Measurements from ENCODE around the gene ENTPD6.

The ENTPD6 gene

GRCh38 chr20:25233016-25233772, 37.7 kb downstream of the ENTPD6 start:
- CTCF ChIA-PET: interaction anchor here (0.6 to 2.5 kb wide), 4 partner anchors 13 to 116 kb away, joined by 3 to 10 read pairs (median 3); no protein-coding TSS in a partner anchor
- no peaks in the 10 kb centered on the region for H3K36me3 ChIP-seq (ENCODE audit: control insufficient read depth in 2 of 2, insufficient read depth in 1 of 2, low read length in 2 of 2)
- H3K4me1 ChIP-seq (ENCODE audit: control insufficient read depth, insufficient read depth, low read length): peaks cover 9% of the 10 kb centered on the region
- H3K27ac ChIP-seq (ENCODE audit: extremely low read depth, low read depth, low read length): no peak overlapping the region
- POLR2A ChIA-PET: interaction anchor here (0.5 to 1.3 kb wide), 2 partner anchors 9 to 14 kb away, joined by 3 to 8 read pairs; partner anchors contain the start of gene PYGB
- H3K4me3 ChIP-seq (ENCODE audit: low read depth, low read length): no peak overlapping the region
- no peaks in the 10 kb centered on the region for H3K9me3 ChIP-seq (ENCODE audit: control insufficient read depth, insufficient read depth, low read depth, low read length)
- TF ChIP-seq ZNF157 (tag by site-specific recombination; IDR thresholded peaks at IDR 0.05) (no peak), GLIS1 (tag by site-specific recombination; IDR thresholded peaks at IDR 0.05) (peak; percentile 62), FEZF1 (tag by site-specific recombination; IDR thresholded peaks at IDR 0.05) (peak; percentile 75), ZNF501 (tag by site-specific recombination; IDR thresholded peaks at IDR 0.05) (no peak), ZNF24 (tag by site-specific recombination; IDR thresholded peaks at IDR 0.05) (no peak), ZNF324 (tag by site-specific recombination; IDR thresholded peaks at IDR 0.05) (no peak), ZNF18 (tag by site-specific recombination; IDR thresholded peaks at IDR 0.05) (peak; percentile 29; the same call in 1 of the 2 replicates), SCRT1 (tag by site-specific recombination; IDR thresholded peaks at IDR 0.05; ENCODE audit: borderline replicate concordance) (peak; percentile 76), ZNF202 (tag by site-specific recombination; IDR thresholded peaks at IDR 0.05; ENCODE audit: borderline replicate concordance) (no peak), ZBTB17 (tag by site-specific recombination; IDR thresholded peaks at IDR 0.05) (peak; percentile 54; the same call in 1 of the 2 replicates), OSR2 (tag by site-specific recombination; IDR thresholded peaks at IDR 0.05) (peak; percentile 55), KLF10 (tag by site-specific recombination; IDR thresholded peaks at IDR 0.05) (peak; percentile 60), ZBTB8A (tag by site-specific recombination; IDR thresholded peaks at IDR 0.05) (peak; percentile 59), KLF17 (tag by site-specific recombination; IDR thresholded peaks at IDR 0.05) (peak; percentile 32; the same call in 1 of the 2 replicates), KLF9 (tag by site-specific recombination; IDR thresholded peaks at IDR 0.05; ENCODE audit: low read depth) (peak; percentile 90), MYNN (tag by site-specific recombination; IDR thresholded peaks at IDR 0.05; ENCODE audit: borderline replicate concordance) (no peak), ZNF660 (tag by site-specific recombination; IDR thresholded peaks at IDR 0.05) (no peak), ELK4 (IDR thresholded peaks at IDR 0.05; ENCODE audit: borderline replicate concordance, low read depth, low read length) (no peak), SCRT2 (tag by site-specific recombination; IDR thresholded peaks at IDR 0.05) (peak; percentile 94), ZSCAN30 (tag by site-specific recombination; IDR thresholded peaks at IDR 0.05) (peak; percentile 65; the same call in 1 of the 2 replicates), ZFHX2 (tag by site-specific recombination; conservative IDR thresholded peaks at IDR 0.05) (peak; percentile 52), BCL11A (tag by site-specific recombination; IDR thresholded peaks at IDR 0.05; ENCODE audit: low read depth) (no peak), PRDM10 (tag by site-specific recombination; IDR thresholded peaks at IDR 0.05) (peak; percentile 77), KLF1 (tag by site-specific recombination; IDR thresholded peaks at IDR 0.05) (peak; percentile 88), ZNF335 (tag by site-specific recombination; conservative IDR thresholded peaks at IDR 0.05) (peak; percentile 81), GLIS2 (tag by site-specific recombination; IDR thresholded peaks at IDR 0.05) (0 out of 2 replicates have a peak, but pooled peaks have one; percentile 11), ZNF449 (tag by site-specific recombination; IDR thresholded peaks at IDR 0.05) (peak; percentile 97), WT1 (tag by site-specific recombination; IDR thresholded peaks at IDR 0.05) (no peak), ZIC2 (tag by site-specific recombination; IDR thresholded peaks at IDR 0.05) (peak; percentile 73)

All from HEK293 (cell line).